ENCODE data around the gene COL15A1. TPM values are rescaled to one million over a fixed set of nuclear protein-coding genes. Genes with fewer than 3 reads are reported as not detected.

The COL15A1 gene
- total RNA-seq, 1 experiment from 2014 or later, result not detected

DNA sequence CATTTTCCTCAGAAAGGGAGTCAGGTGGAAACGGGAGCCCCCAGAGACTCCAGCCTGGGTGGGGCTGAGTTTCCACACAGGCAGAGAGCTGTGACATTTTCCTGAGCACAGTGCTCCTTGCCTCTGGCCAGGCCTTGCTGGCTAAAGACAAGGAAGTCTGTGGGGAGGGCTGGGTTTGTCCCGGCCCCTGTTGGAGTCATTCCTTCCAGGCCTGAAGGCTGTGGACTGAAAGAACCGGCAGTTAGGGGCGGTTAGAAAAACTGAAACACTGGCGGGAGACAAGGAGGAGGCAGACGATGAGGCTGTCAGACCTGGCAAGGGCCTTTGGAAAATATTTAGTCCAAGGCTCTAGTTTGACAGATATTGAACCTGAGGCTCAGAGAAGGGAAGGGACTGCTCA, 29.9 kb downstream of the COL15A1 start:
- H4K5ac ChIP-seq (ENCODE audit: insufficient read length, low read depth, low read length), result no peak overlapping the region
- H3K79me2 ChIP-seq (ENCODE audit: insufficient read depth, low read length), result no peaks in the 10 kb centered on the region
- H3K4me2 ChIP-seq (ENCODE audit: insufficient read depth, insufficient read length, low read length), result no peak overlapping the region
- no peak overlapping the region for H3K27ac ChIP-seq (ENCODE audit: insufficient read length, low read depth, low read length)
- no peak overlapping the region for H2BK120ac ChIP-seq (ENCODE audit: low read depth, low read length, poor library complexity, severe bottlenecking)
- no peaks in the 10 kb centered on the region for H3K9me3 ChIP-seq (ENCODE audit: control insufficient read depth, low read depth, low read length)
- no peak for DNase-seq
- no peak overlapping the region for H2BK20ac ChIP-seq (ENCODE audit: low read depth, low read length, poor library complexity, severe bottlenecking)
- no peaks in the 10 kb centered on the region; the same call in 1 of the 2 replicates for H3K4me1 ChIP-seq (ENCODE audit: insufficient read depth, low read length)
- peaks cover 4% of the 10 kb centered on the region; the same call in 1 of the 2 replicates for H3K27me3 ChIP-seq (ENCODE audit: insufficient read depth, low read length)
- H3K4ac ChIP-seq (ENCODE audit: low read depth, low read length), result no peak overlapping the region
- no peak overlapping the region for H3T11ph ChIP-seq (ENCODE audit: low read length)
- no peak overlapping the region for H2BK12ac ChIP-seq (ENCODE audit: insufficient read length, low read depth, low read length)
- no peak overlapping the region for H2BK5ac ChIP-seq (ENCODE audit: insufficient read length, low read length)
- H2AK5ac ChIP-seq (ENCODE audit: insufficient read length, low read length), result no peak overlapping the region
- TF ChIP-seq, protein P1, sequence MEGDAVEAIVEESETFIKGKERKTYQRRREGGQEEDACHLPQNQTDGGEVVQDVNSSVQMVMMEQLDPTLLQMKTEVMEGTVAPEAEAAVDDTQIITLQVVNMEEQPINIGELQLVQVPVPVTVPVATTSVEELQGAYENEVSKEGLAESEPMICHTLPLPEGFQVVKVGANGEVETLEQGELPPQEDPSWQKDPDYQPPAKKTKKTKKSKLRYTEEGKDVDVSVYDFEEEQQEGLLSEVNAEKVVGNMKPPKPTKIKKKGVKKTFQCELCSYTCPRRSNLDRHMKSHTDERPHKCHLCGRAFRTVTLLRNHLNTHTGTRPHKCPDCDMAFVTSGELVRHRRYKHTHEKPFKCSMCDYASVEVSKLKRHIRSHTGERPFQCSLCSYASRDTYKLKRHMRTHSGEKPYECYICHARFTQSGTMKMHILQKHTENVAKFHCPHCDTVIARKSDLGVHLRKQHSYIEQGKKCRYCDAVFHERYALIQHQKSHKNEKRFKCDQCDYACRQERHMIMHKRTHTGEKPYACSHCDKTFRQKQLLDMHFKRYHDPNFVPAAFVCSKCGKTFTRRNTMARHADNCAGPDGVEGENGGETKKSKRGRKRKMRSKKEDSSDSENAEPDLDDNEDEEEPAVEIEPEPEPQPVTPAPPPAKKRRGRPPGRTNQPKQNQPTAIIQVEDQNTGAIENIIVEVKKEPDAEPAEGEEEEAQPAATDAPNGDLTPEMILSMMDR (conservative IDR thresholded peaks at IDR 0.05), result no peak
- H3K23ac ChIP-seq (ENCODE audit: insufficient read length, low read depth, low read length), result no peak overlapping the region
- peaks cover 4% of the 10 kb centered on the region for H4K20me1 ChIP-seq (ENCODE audit: control insufficient read depth, insufficient read depth, insufficient read length)
- H3K56ac ChIP-seq (ENCODE audit: insufficient read length, low read depth, low read length), result no peak overlapping the region
- no CpG with 5 or more reads among the region's 6 CpGs for WGBS (ENCODE audit: extremely low coverage, insufficient read length, low lambda C conversion rate)
- H3K23me2 ChIP-seq (ENCODE audit: insufficient read length, low read depth, low read length, poor library complexity, severe bottlenecking), result no peaks in the 10 kb centered on the region
- no peak overlapping the region for H2AFZ ChIP-seq (ENCODE audit: low read length)
- H3K79me1 ChIP-seq (ENCODE audit: insufficient read depth, low read depth, low read length, poor library complexity, severe bottlenecking), result no peaks in the 10 kb centered on the region
- H3K4me3 Mint-ChIP-seq, result no peak overlapping the region
- no peak overlapping the region for H2BK15ac ChIP-seq (ENCODE audit: low read depth, low read length)
- H3K36me3 Mint-ChIP-seq (ENCODE audit: insufficient read depth in 1 of 3, low read depth in 3 of 3), result no peaks in the 10 kb centered on the region; a peak in 1 of 7 replicates
- H3K9me3 Mint-ChIP-seq, result no peaks in the 10 kb centered on the region; a peak in 1 of 5 replicates
- H3K18ac ChIP-seq (ENCODE audit: insufficient read length, low read depth, low read length), result no peak overlapping the region
- peaks cover 40 to 48% of the 10 kb centered on the region in 2 experiments for H3K4me1 Mint-ChIP-seq
- H3K27ac Mint-ChIP-seq, result no peak overlapping the region
- no peak overlapping the region for H3K9ac ChIP-seq (ENCODE audit: extremely low read depth, insufficient read length, low read length)
- H3K14ac ChIP-seq (ENCODE audit: insufficient read depth, low read length), result no peak overlapping the region
- H4K8ac ChIP-seq (replicated peaks; ENCODE audit: insufficient read length, low read depth, low read length), result no peak overlapping the region
- no peak overlapping the region for H4K91ac ChIP-seq (ENCODE audit: insufficient read length, low read depth, low read length)
- peaks cover 66% of the 10 kb centered on the region for H3K27me3 Mint-ChIP-seq (ENCODE audit: low read depth)
